HG03103 (cell line): Measurements from ENCODE around the gene EHMT1.

Source experiments
- ATAC-seq: cut with Tn5 transposase; IDR thresholded peaks from one replicate; pipeline ENCODE4 v1.9.1; 2021; ENCODE audit warnings: low read depth; ENCODE audit not compliant: unreplicated experiment

Gene EHMT1

DNA sequence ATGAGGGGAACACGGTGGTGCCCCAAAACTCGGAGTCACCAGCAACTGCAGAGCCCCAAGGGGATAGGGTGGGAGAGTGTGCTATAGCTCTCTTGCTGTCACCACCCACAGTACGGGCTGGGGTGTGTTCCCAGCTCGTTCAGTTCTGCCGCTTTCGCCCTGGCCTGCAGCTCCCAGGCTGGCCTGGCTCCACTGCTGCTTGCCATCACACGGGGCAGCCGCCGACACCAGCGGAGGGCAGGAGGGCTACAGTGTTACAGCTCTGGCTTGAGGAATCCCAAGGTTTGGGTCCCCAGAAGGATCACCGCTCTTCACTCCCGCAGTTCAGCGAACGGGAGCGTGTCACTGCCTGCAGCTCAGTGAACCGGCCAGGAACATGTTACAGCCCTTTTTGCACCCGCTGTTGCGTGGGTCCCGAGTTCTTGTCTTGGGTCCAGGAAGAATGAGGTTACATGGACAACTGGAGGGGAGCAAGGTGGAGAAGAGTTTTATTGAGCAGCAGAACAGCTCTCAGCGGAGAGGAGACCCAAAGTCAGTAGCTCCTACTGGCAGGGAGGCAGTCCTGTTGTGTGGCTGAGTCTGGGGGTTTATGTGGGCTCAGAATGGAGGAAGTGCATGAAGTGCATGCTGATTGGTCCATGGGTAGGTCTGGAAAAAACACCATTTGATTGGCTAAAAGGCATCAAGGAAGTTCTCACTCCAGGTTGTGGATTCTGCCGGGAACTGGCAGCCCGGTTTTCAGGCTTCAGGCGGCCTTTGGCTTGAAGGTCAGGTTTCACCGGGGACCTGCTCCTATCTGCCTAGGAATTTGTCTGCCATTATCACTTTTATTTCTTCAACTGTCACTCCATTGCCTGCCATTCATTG, 113.4 kb downstream of the EHMT1 start:
- no peak for ATAC-seq

- no peak for ATAC-seq
Measured at GRCh38 chr9:137733429-137733828, 114.6 kb downstream of the EHMT1 start.

DNA sequence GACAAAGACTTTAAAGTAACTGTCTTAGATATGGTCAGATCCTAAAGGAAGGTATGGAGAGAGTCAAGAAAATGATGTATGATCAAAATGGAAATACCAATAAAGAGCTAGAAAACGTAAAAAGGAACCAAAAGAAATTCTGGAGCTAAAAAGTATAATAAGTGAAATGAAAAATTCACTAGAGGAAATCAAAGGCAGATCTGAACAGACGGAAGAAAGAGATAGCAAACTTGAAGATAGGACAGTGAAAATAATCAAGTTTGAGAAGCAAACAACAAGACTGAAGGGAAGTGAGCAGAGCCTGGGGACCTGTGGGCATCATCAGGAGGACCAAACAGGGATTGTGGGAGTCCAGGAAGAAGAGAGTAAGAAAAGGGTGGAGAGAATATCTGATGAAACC, 115.4 kb downstream of the EHMT1 start:
- no peak for ATAC-seq

DNA sequence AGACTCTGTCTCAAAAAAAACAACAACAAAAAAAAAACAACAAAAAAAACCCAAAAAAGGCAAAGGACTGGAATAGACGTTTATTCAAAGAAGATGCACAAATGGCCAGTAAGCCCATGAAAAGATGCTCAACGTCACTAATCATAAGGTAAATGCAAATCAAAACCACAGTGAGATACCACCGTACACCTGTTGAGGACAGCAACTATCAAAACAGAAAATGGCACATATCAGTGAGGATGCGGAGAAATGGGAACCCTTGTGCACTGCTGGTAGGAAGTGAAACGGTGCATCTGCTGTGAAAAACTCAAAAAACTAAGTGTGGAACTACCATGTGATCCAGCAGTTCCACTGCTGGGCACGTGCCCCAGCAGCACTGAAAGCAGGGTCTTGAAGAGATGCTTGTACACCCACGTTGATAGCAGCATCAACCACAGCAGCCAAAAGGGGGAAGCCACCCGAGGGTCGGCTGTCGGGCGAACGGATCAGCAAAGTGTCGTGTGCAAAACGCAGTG, 119.4 kb downstream of the EHMT1 start:
- ATAC-seq = peak; percentile 75

GRCh38 chr9:137738703-137739102, 119.9 kb downstream of the EHMT1 start:
- no peak for ATAC-seq

DNA sequence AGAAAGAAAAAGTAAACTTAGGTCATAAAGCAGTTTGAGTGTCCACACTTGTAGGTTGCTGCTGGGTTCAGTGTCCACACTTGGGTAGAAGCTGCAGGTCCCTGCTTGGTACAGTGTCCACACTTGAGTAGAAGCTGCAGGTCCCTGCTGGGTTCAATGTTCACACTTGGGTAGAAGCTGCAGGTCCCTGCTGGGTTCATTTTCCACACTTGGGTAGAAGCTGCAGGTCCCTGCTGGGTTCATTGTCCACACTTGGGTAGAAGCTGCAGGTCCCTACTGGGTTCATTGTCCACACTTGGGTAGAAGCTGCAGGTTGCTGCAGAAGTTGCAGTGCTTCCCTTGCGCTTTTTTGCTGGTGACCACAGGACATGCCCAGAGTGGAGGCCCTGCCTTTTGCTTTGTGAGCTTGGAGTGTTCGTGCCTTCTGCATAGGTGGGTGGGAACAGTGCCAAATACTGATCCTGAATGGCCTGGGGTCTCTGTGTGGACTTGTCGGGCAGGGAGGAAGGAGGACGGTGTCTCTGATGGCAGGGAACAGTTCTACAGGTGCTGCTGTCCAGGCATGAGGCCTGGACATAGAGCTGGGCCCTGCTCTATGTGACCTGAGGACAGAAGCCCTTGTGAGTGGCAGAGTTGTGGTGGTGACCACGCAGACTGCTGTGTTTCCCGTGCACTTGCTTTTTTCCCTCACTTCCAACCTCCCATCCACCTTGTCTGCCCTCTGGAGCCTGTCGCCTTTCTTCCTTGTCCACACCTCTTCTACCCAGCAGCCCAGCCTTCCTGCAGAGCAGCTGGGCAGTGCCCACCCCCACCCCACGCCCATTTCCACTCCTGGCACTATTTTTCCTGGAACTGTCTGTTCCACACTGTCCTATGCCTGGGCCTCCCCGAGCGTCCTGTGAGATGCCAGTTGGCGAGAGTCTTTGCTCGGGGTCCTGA, 120.8 kb downstream of the EHMT1 start:
- ATAC-seq = no peak

DNA sequence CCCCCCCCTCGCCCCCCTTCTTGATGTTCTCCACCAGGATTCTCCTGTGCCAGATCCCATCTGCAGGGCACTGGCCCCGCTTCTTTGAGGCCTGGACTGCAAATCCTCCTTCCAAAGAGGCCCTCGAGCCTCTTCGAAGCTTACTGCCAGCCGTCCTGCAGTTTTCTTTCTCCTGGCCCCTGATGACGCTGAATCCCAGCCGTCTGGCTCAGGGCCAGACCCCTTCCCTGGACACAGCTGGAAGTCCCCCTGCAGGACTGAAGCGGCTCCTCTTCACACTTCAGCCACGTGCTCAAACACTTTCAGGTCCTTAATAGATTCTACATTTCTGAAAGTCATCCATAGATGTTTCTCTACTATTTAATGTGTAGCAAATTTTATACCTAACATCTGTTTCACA, 121.5 kb downstream of the EHMT1 start:
- no peak for ATAC-seq

- no peak for ATAC-seq
Measured at GRCh38 chr9:137741330-137741729, 122.5 kb downstream of the EHMT1 start.

GRCh38 chr9:137742698-137743097, 123.9 kb downstream of the EHMT1 start:
- no peak for ATAC-seq

DNA sequence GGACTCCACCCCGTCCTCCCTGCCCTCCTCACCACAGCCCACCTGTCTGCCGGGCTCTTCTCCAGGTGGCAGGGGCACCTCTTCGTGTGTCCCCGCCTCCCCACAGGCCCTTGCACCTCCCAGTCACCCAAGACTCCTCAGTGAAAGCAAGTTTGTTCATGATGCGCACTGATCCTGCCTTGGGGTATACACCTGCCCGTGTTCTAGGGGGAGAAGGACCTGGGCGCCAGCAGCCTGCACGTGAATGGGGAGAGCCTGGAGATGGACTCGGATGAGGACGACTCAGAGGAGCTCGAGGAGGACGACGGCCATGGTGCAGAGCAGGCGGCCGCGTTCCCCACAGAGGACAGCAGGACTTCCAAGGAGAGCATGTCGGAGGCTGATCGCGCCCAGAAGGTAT, 124.9 kb downstream of the EHMT1 start:
- no peak for ATAC-seq

- no peak for ATAC-seq
Measured at GRCh38 chr9:137744632-137745183, 125.9 kb downstream of the EHMT1 start.

DNA sequence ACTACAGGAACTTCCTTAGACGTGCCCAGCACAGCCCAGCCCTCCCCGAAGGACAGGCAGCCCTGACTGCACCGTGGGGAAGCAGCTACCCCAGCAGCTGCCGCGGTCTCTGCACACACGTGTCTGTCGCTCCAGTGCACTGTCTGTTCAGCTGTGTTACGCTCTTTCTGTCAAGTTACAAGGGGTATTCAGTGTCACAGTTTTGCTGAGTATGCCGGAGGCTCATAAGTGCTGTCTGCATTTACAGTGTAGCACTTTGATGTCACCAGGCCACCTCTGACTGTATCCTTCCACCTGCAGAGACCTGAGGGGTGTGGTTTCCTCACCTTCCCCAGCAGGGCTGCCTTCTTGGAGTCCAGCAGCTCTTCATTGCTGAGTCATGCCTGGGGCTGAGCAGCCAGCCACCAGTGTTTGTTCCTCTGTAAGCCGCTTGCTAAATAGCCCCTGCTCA, 126.8 kb downstream of the EHMT1 start:
- peak; percentile 75 for ATAC-seq

GRCh38 chr9:137748311-137748710, 129.5 kb downstream of the EHMT1 start:
- no peak for ATAC-seq

DNA sequence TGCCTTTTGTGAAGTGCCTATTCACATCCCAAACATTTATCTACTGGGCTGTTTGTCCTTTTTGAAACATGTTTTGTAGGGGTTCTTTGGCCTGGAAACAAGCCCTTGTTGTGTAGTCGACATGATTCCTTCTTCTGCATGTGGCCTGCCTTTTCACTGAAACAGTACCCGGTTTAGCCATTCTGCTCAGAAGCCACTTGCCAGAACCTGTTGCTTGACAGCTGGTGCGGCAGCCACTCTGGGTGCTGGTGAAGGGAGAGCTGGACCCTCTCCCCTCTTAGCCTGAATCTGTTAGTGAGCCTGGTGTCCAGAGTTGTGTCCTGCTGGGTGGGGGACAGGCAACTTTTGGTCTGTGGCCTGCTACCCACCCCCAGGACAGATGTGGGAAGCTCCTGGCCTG, 129.9 kb downstream of the EHMT1 start:
- no peak for ATAC-seq

DNA sequence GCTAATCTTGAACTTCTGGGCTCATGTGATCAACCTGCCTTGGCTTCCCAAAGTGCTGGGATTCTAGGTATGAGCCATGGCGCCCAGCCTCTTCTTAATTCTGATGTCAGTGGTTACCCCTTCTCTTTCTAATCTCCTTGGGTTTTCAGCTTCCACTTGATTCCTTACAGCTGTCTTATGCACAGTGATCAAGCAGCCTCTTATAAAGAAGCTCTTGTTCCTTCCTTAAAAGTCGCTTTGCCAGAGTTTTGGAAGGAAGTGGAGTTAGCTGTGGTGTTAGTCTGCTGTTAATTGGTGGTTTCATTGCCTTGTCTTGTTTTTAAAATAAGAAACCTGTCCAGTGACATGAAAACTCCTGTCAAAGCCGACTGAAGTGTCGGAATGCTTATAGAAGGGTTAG, 130.7 kb downstream of the EHMT1 start:
- ATAC-seq = no peak

DNA sequence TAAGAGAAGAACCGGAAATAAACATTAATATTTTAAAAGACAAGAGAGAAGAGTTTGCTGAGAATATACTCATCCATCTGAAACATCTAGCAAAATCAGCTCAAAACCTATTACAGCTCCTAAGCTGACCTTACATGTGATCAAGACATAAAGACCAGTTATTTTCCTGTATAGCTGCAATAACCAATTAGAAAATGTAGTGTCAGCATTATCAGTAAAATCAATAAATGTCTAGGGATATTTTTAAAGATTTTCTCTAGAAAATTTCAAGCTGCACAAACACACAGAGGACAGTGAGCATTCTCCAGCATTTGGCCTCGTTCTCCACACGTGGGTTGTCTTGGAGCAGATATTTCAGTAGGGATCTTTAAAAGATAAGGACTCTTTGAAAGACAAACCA, 131.2 kb downstream of the EHMT1 start:
- no peak for ATAC-seq

DNA sequence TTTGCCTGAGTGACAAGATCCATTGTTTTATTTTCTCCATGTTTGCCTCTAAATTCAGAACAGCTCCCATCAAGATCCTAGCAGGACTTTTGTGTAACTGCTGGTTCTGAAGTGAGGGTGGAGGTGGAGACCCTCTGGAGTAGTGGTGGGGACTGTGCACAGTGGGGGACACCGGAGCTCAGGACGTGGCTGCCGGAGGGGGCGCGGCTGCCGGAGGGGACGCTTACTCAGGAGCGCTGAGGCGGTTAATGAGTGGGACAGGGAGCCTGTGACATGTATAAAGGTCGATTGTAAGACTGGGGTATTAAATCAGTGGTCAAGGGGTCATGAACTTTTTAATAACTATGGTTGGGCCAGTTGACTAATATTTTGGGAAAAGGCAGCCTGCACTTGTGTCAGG, 131.8 kb downstream of the EHMT1 start:
- ATAC-seq = no peak

- no peak for ATAC-seq
Measured at GRCh38 chr9:137751616-137752015, 132.8 kb downstream of the EHMT1 start.

DNA sequence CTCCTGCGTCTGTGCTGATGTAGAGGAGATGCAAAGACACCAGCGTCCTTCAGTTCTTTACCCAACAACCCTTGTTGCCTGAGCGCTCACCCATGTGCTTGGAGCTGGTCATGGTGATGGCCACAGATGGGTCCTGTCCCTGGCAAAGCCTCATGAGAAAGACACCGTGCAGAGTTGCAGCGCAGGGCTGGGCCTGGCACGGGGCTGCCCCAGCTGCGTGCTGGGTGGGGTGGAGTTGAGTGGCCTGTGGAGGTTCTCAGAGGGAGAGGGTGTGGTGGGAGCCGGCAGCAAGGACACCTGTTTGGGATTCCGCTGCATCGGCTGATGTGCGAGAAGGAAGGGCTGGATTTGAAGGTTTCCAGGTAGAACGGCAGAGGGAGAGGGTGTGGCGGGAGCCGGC, 133.6 kb downstream of the EHMT1 start:
- no peak for ATAC-seq

DNA sequence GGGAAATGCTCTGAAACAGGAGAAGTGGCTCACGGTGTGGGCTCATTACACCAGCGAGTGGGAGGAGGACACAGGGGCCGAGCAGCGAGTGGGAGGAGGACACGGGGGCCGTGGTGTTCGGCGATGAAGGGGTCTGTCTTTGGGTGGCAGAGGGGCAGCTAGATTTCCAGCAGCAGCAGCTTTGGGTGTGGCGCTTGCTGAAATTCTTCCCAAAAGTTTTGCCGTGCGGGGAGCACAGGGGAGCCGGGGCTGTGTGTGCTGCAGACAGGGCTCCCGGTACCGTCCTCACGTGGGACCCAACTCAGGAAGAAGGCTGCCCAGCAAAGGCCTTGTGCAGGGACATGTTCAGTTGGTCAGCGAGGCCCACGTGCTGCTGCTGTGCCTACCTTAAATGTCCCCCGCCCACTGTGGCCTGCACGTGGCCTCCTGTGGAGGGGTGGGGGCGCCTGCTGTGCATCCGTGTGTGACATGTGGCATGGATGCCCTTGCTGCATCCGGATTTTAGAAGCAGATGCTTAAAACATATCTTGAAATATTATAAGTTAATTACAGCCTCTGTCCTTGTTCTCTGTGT, 134.5 kb downstream of the EHMT1 start:
- no peak for ATAC-seq
